Measurements from ENCODE around the gene DPP6. TPM values are rescaled to one million over a fixed set of nuclear protein-coding genes. Genes with fewer than 3 reads are reported as not detected.
"Not testable (repeated sequence)": the region's sequence is repeated elsewhere in the genome, so short reads cannot be mapped to it uniquely, and the experiment has no call there.

The DPP6 gene
- total RNA-seq, 1 donor from 2014 or later, result 2.2 TPM

- not testable (repeated sequence) for H3K4me1 Mint-ChIP-seq; H3K36me3 Mint-ChIP-seq (ENCODE audit: low read depth); H3K27me3 Mint-ChIP-seq (ENCODE audit: low read depth); H3K27ac Mint-ChIP-seq (ENCODE audit: unreplicated experiment); DNase-seq (ENCODE audit: low read depth, low spot score); H3K9me3 Mint-ChIP-seq; H3K4me3 Mint-ChIP-seq
Observed at GRCh38 chr7:154135646-154136045, 83.4 kb downstream of the DPP6 start.

DNA sequence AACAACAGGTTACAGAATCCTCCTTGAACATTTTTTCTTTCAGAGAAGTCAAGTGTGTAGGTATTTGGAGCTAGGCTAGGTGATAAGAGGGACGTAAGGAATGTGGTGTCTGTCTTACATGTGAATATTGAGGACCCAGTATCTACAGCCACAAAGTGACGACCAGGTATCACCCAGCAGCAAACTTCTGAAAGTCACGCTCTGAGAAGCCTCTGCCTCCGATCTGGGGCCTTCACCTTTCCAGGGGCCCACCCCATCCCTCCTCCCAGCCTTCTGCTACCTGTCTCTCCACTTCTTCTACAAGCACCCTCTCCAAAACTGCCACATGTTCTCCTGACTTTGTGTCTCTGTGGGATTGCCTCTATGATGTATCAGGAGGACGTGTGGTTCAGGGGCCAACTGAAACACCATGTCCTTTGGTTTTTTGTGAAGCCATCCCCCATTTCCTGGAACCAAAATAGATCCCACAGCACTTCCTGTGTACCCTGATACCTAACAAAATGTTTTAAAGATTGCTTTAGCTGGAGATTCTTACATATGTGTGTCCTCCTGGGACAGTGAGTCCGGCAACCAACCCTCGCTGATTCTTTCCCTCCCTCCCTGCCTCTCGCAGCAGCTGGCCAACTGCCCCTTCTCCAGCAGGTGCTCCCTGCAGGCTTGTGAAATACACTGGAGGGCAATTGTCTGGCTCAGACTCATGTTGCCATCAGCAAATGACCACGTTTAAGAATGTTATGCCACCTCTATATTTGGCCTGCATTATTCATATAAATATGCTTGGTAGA lies 93.9 kb downstream of the DPP6 start:
- not testable (repeated sequence) for H3K36me3 Mint-ChIP-seq (ENCODE audit: low read depth)

GRCh38 chr7:154146707-154147038 lies 94.5 kb downstream of the DPP6 start:
- not testable (repeated sequence) for H3K27ac Mint-ChIP-seq (ENCODE audit: unreplicated experiment); H3K27me3 Mint-ChIP-seq (ENCODE audit: low read depth); H3K36me3 Mint-ChIP-seq (ENCODE audit: low read depth); H3K9me3 Mint-ChIP-seq; DNase-seq (ENCODE audit: low read depth, low spot score); H3K4me3 Mint-ChIP-seq; H3K4me1 Mint-ChIP-seq

More for the DNA sequence above, 93.9 kb downstream of the DPP6 start:
- not testable (repeated sequence) for H3K9me3 Mint-ChIP-seq; H3K27me3 Mint-ChIP-seq (ENCODE audit: low read depth); H3K4me3 Mint-ChIP-seq; H3K27ac Mint-ChIP-seq (ENCODE audit: unreplicated experiment); DNase-seq (ENCODE audit: low read depth, low spot score); H3K4me1 Mint-ChIP-seq

DNA sequence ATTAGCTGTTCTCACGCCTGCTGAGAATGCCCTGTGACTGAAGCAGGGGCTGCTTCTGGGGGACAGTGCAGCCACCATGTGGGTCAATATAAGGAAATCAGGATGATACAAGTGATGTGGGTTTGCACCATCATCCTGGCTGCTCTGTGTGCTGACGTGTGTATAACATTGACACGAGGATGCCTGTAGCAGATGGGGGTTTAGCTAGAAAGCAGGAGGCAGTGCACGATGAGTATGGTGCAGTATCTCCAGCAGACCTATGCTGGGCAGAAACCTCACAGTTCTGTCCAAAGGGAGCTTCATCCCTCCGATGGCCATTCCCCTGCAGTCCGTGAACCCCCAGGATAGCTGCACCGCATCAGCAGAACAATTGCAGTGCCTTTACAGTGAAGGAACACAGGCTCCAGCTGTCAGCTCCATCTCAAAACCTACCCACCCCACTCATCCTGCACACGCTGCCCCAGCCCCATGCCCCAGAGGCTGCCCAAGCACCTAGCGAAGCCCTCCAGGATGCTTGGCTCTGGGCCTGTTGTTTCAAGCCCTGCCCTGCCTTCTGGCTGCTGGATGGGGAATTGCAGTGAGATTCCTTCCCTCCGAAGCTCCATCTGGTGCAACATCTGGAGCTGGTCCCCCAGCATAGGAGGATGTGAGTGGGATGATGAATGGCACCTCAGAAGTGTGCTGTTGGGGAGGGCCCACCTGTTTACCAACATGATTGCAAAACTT lies 96.8 kb downstream of the DPP6 start:
- not testable (repeated sequence) for H3K27me3 Mint-ChIP-seq (ENCODE audit: low read depth); H3K27ac Mint-ChIP-seq (ENCODE audit: unreplicated experiment); H3K4me3 Mint-ChIP-seq; DNase-seq (ENCODE audit: low read depth, low spot score); H3K4me1 Mint-ChIP-seq; H3K9me3 Mint-ChIP-seq; H3K36me3 Mint-ChIP-seq (ENCODE audit: low read depth)

GRCh38 chr7:154150656-154151055 lies 98.5 kb downstream of the DPP6 start:
- not testable (repeated sequence) for H3K27me3 Mint-ChIP-seq (ENCODE audit: low read depth); H3K36me3 Mint-ChIP-seq (ENCODE audit: low read depth); H3K27ac Mint-ChIP-seq (ENCODE audit: unreplicated experiment); DNase-seq (ENCODE audit: low read depth, low spot score); H3K9me3 Mint-ChIP-seq; H3K4me3 Mint-ChIP-seq; H3K4me1 Mint-ChIP-seq

DNA sequence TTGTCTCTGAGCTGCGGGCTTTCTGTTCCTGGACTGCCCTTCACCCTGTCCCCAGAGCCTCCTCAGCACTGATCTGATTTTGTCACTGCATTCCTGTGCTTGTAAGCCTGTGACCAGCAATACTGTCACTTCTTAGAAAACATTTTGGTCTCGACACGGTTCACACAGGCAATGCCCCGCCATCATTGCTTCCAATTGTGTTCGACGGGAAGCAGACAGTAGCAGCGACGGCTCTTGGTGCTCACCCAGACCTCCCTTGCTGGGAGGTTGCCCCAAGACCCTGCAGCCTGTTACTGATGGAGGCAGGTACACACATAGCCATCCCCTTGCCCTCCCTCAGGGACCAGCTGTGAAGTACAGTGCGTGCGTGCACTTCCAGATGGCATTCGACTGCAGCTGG lies 99.1 kb downstream of the DPP6 start:
- not testable (repeated sequence) for H3K4me1 Mint-ChIP-seq; H3K36me3 Mint-ChIP-seq (ENCODE audit: low read depth); H3K9me3 Mint-ChIP-seq; H3K27ac Mint-ChIP-seq (ENCODE audit: unreplicated experiment); DNase-seq (ENCODE audit: low read depth, low spot score); H3K4me3 Mint-ChIP-seq; H3K27me3 Mint-ChIP-seq (ENCODE audit: low read depth)

GRCh38 chr7:154155928-154156327 lies 103.7 kb downstream of the DPP6 start:
- not testable (repeated sequence) for H3K4me3 Mint-ChIP-seq; H3K27me3 Mint-ChIP-seq (ENCODE audit: low read depth)

DNA sequence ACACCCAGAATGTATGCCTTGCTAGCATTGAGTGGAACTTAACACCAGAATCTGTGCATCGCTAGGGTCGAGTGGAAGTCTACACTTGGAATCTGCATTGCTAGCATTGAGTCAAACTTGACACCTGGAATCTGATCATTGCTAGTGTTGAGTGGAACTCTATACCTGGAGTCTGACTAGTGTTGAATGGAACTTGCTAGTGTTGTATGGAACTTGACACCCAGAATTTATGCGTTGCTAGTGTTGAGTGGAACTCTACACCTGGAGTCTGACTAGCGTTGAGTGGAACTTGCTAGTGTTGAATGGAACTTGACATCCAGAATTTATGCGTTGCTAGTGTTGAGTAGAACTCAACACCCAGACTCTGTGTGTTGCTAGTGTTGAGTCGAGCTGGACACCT lies 110.7 kb downstream of the DPP6 start:
- H3K4me1 Mint-ChIP-seq; DNase-seq (ENCODE audit: low read depth, low spot score); H3K27ac Mint-ChIP-seq (ENCODE audit: unreplicated experiment); H3K4me3 Mint-ChIP-seq; H3K9me3 Mint-ChIP-seq; H3K27me3 Mint-ChIP-seq (ENCODE audit: low read depth); H3K36me3 Mint-ChIP-seq (ENCODE audit: low read depth): not testable (repeated sequence)

More at GRCh38 chr7:154155928-154156327, 103.7 kb downstream of the DPP6 start:
- not testable (repeated sequence) for DNase-seq (ENCODE audit: low read depth, low spot score); H3K9me3 Mint-ChIP-seq; H3K36me3 Mint-ChIP-seq (ENCODE audit: low read depth); H3K27ac Mint-ChIP-seq (ENCODE audit: unreplicated experiment); H3K4me1 Mint-ChIP-seq

- H3K9me3 Mint-ChIP-seq; DNase-seq (ENCODE audit: low read depth, low spot score); H3K4me3 Mint-ChIP-seq; H3K36me3 Mint-ChIP-seq (ENCODE audit: low read depth); H3K4me1 Mint-ChIP-seq; H3K27ac Mint-ChIP-seq (ENCODE audit: unreplicated experiment); H3K27me3 Mint-ChIP-seq (ENCODE audit: low read depth): not testable (repeated sequence)
Observed at GRCh38 chr7:154163642-154164041, 111.4 kb downstream of the DPP6 start.

- Mint-ChIP-seq H3K36me3 (ENCODE audit: low read depth) (no peaks in the 10 kb centered on the region), H3K4me1 (no peaks in the 10 kb centered on the region), H3K9me3 (no peaks in the 10 kb centered on the region), H3K27me3 (ENCODE audit: low read depth) (no peaks in the 10 kb centered on the region), H3K27ac (ENCODE audit: unreplicated experiment) (no peak overlapping the region), H3K4me3 (no peak overlapping the region)
- TF ChIP-seq, protein P1, sequence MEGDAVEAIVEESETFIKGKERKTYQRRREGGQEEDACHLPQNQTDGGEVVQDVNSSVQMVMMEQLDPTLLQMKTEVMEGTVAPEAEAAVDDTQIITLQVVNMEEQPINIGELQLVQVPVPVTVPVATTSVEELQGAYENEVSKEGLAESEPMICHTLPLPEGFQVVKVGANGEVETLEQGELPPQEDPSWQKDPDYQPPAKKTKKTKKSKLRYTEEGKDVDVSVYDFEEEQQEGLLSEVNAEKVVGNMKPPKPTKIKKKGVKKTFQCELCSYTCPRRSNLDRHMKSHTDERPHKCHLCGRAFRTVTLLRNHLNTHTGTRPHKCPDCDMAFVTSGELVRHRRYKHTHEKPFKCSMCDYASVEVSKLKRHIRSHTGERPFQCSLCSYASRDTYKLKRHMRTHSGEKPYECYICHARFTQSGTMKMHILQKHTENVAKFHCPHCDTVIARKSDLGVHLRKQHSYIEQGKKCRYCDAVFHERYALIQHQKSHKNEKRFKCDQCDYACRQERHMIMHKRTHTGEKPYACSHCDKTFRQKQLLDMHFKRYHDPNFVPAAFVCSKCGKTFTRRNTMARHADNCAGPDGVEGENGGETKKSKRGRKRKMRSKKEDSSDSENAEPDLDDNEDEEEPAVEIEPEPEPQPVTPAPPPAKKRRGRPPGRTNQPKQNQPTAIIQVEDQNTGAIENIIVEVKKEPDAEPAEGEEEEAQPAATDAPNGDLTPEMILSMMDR (conservative IDR thresholded peaks at IDR 0.05), result no peak
- no peak for DNase-seq (ENCODE audit: low read depth, low spot score)
Observed at GRCh38 chr7:154167051-154167450, 114.9 kb downstream of the DPP6 start.
